ENCODE results near the gene ANAPC13.

GRCh38 chr3:134527037-134527436 lies 41.3 kb upstream of the ANAPC13 start:
- TF ChIP-seq, protein P1, sequence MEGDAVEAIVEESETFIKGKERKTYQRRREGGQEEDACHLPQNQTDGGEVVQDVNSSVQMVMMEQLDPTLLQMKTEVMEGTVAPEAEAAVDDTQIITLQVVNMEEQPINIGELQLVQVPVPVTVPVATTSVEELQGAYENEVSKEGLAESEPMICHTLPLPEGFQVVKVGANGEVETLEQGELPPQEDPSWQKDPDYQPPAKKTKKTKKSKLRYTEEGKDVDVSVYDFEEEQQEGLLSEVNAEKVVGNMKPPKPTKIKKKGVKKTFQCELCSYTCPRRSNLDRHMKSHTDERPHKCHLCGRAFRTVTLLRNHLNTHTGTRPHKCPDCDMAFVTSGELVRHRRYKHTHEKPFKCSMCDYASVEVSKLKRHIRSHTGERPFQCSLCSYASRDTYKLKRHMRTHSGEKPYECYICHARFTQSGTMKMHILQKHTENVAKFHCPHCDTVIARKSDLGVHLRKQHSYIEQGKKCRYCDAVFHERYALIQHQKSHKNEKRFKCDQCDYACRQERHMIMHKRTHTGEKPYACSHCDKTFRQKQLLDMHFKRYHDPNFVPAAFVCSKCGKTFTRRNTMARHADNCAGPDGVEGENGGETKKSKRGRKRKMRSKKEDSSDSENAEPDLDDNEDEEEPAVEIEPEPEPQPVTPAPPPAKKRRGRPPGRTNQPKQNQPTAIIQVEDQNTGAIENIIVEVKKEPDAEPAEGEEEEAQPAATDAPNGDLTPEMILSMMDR (conservative IDR thresholded peaks at IDR 0.05; ENCODE audit: low read depth, low read length) = peak; percentile 39
- no peak for TF ChIP-seq CEBPB (IDR thresholded peaks at IDR 0.05; ENCODE audit: low read depth, low read length)
- TF ChIP-seq POLR2A (IDR thresholded peaks at IDR 0.05; ENCODE audit: low read depth, low read length) = no peak
- no peak for TF ChIP-seq RFX5 (IDR thresholded peaks at IDR 0.05; ENCODE audit: low read depth, low read length)

Measured in IMR-90 (cell line).